ENCODE measurements around the gene MRPS14. TPM values are rescaled to one million over a fixed set of nuclear protein-coding genes. Genes with fewer than 3 reads are reported as not detected.
A peak's percentile ranks its signal among the peaks of the same experiment; 100 is the strongest.

The MRPS14 gene
- total and polyA plus RNA-seq, 2 experiments from 2014 or later = 26.5 to 65.8 TPM

GRCh38 chr1:175070818-175071217 lies 47.6 kb upstream of the MRPS14 start:
- TF ChIP-seq EZH2 (IDR thresholded peaks at IDR 0.05; ENCODE audit: borderline replicate concordance) = no peak
- TF ChIP-seq EZH2phosphoT487 (IDR thresholded peaks at IDR 0.05; ENCODE audit: low read depth, severe bottlenecking, unreplicated experiment) = no peak
- DNase-seq (ENCODE audit: low spot score) = no peak
- Histone ChIP-seq H3K36me3 (replicated peaks; ENCODE audit: insufficient read depth, low read depth) (no peaks in the 10 kb centered on the region), H3K79me2 (no peaks in the 10 kb centered on the region), H2AFZ (no peak overlapping the region), H3K4me2 (no peak overlapping the region), H3K9me2 (replicated peaks; ENCODE audit: insufficient read depth) (no peaks in the 10 kb centered on the region), H4K20me1 (ENCODE audit: insufficient read depth, poor library complexity, severe bottlenecking) (no peaks in the 10 kb centered on the region), H3K27ac (no peak overlapping the region), H3K9me3 (ENCODE audit: low read depth) (no peaks in the 10 kb centered on the region), H3K4me1 (ENCODE audit: insufficient read depth) (peaks cover 14% of the 10 kb centered on the region), H3K4me3 (no peak overlapping the region), H3K27me3 (no peaks in the 10 kb centered on the region)

GRCh38 chr1:175067362-175068106 lies 44.3 kb upstream of the MRPS14 start, which contains the start of gene TNN:
TNN (plus strand) TSS chr1:175067833; CDS start chr1:175077419, 9,586 bp downstream.
- H2AFZ ChIP-seq = peak within 1 kb of the TSS; percentile 3
- H3K9me2 ChIP-seq (replicated peaks; ENCODE audit: insufficient read depth) = no peaks in the 10 kb centered on the region
- TF ChIP-seq CTCF (IDR thresholded peaks at IDR 0.05; ENCODE audit: poor library complexity) (no peak), EZH2phosphoT487 (IDR thresholded peaks at IDR 0.05; ENCODE audit: low read depth, severe bottlenecking, unreplicated experiment) (no peak), EZH2 (IDR thresholded peaks at IDR 0.05; ENCODE audit: borderline replicate concordance) (no peak)
- H3K4me2 ChIP-seq = no peak within 1 kb of the TSS
- peaks cover 9% of the 10 kb centered on the region for H3K4me1 ChIP-seq (ENCODE audit: insufficient read depth)
- DNase-seq (ENCODE audit: low spot score) = no peak
- 73% methylated on average over 9 of the region's 9 CpGs for WGBS (ENCODE audit: low lambda C conversion rate, missing lambda C conversion rate)
- H3K27me3 ChIP-seq = no peaks in the 10 kb centered on the region
- no peak within 1 kb of the TSS for H3K4me3 ChIP-seq
- no peaks in the 10 kb centered on the region for H3K36me3 ChIP-seq (replicated peaks; ENCODE audit: insufficient read depth, low read depth)
- H3K79me2 ChIP-seq = no peaks in the 10 kb centered on the region
- H3K27ac ChIP-seq = no peak within 1 kb of the TSS
- no peaks in the 10 kb centered on the region for H4K20me1 ChIP-seq (ENCODE audit: insufficient read depth, poor library complexity, severe bottlenecking)
- no peaks in the 10 kb centered on the region for H3K9me3 ChIP-seq (ENCODE audit: low read depth)

GRCh38 chr1:175062858-175063257 lies 39.6 kb upstream of the MRPS14 start:
- Histone ChIP-seq H2AFZ (no peak overlapping the region), H3K4me1 (ENCODE audit: insufficient read depth) (no peaks in the 10 kb centered on the region), H3K27ac (no peak overlapping the region), H3K4me2 (no peak overlapping the region), H3K4me3 (no peak overlapping the region), H3K79me2 (no peaks in the 10 kb centered on the region), H3K27me3 (no peaks in the 10 kb centered on the region), H3K9me2 (replicated peaks; ENCODE audit: insufficient read depth) (no peaks in the 10 kb centered on the region), H3K36me3 (replicated peaks; ENCODE audit: insufficient read depth, low read depth) (no peaks in the 10 kb centered on the region), H4K20me1 (ENCODE audit: insufficient read depth, poor library complexity, severe bottlenecking) (no peaks in the 10 kb centered on the region), H3K9me3 (ENCODE audit: low read depth) (no peaks in the 10 kb centered on the region)
- WGBS (ENCODE audit: low lambda C conversion rate, missing lambda C conversion rate) = 74% methylated on average over 2 of the region's 2 CpGs
- DNase-seq (ENCODE audit: low spot score) = no peak
- TF ChIP-seq EZH2phosphoT487 (IDR thresholded peaks at IDR 0.05; ENCODE audit: low read depth, severe bottlenecking, unreplicated experiment) (no peak), EZH2 (IDR thresholded peaks at IDR 0.05; ENCODE audit: borderline replicate concordance) (no peak), CTCF (IDR thresholded peaks at IDR 0.05; ENCODE audit: poor library complexity) (no peak)

GRCh38 chr1:175062339-175062738 lies 39.1 kb upstream of the MRPS14 start:
- TF ChIP-seq EZH2 (IDR thresholded peaks at IDR 0.05; ENCODE audit: borderline replicate concordance) (no peak), EZH2phosphoT487 (IDR thresholded peaks at IDR 0.05; ENCODE audit: low read depth, severe bottlenecking, unreplicated experiment) (no peak), CTCF (IDR thresholded peaks at IDR 0.05; ENCODE audit: poor library complexity) (no peak)
- H3K79me2 ChIP-seq = no peaks in the 10 kb centered on the region
- H3K4me1 ChIP-seq (ENCODE audit: insufficient read depth) = no peaks in the 10 kb centered on the region
- H3K36me3 ChIP-seq (replicated peaks; ENCODE audit: insufficient read depth, low read depth) = no peaks in the 10 kb centered on the region
- 79% methylated on average over 1 of the region's 1 CpG for WGBS (ENCODE audit: low lambda C conversion rate, missing lambda C conversion rate)
- H3K9me2 ChIP-seq (replicated peaks; ENCODE audit: insufficient read depth) = no peaks in the 10 kb centered on the region
- no peak overlapping the region for H3K4me3 ChIP-seq
- H2AFZ ChIP-seq = no peak overlapping the region
- H3K4me2 ChIP-seq = no peak overlapping the region
- H4K20me1 ChIP-seq (ENCODE audit: insufficient read depth, poor library complexity, severe bottlenecking) = no peaks in the 10 kb centered on the region
- no peak for DNase-seq (ENCODE audit: low spot score)
- H3K9me3 ChIP-seq (ENCODE audit: low read depth) = no peaks in the 10 kb centered on the region
- no peak overlapping the region for H3K27ac ChIP-seq
- H3K27me3 ChIP-seq = no peaks in the 10 kb centered on the region
